A549 (cell line): ENCODE data around the gene UBAC1. TPM values are rescaled to one million over a fixed set of nuclear protein-coding genes. Genes with fewer than 3 reads are reported as not detected.

ENCODE experiments used
- ATAC-seq, 2 experiments: fragments of 200-7000 bp in 1 of 2; fragments of >200 bp in 1 of 2; cut with Nextera tagmentation in 1 of 2; cut with Tn5 transposase in 1 of 2; 3 replicates each; pipeline versions ENCODE4 v1.8.0 to v1.9.1; 2018 to 2020; ENCODE audit warnings: mild to moderate bottlenecking in 1 of 2, moderate library complexity in 1 of 2
- CTCF ChIA-PET: fragments of 300-600 bp; sonication (Branson Sonifier 250); formaldehyde crosslinking; extraction: SDS; loops from one replicate; lab custom pipeline; 2021; ENCODE audit warnings: antibody characterized with exemption, inconsistent platforms; lab: Yijun Ruan, JAX
- POLR2A ChIA-PET: fragments of 350-600 bp; formaldehyde crosslinking; extraction: SDS; loops from one replicate; lab custom pipeline; 2021; ENCODE audit warnings: antibody characterized with exemption, inconsistent platforms; lab: Yijun Ruan, JAX
- DNase-seq, 2 experiments: peaks; one replicate each; pipeline versions ENCODE4 v3.0.0 to v3.0.0-alpha.2; 2011 to 2016; ENCODE audit warnings: low read depth in 1 of 2, low spot score in 1 of 2
- FAIRE-seq: peaks from 2 replicates; lab custom pipeline; 2011; peaks lifted over from hg19 to GRCh38; lab: Jason Lieb, UNC
- H3K27ac ChIP-seq, 2 experiments: fragments of >200 bp; sonication (Bioruptor Twin); formaldehyde crosslinking; 3 replicates each; pipeline ENCODE4 v1.5.1; 2016 to 2017
- H3K4me1 ChIP-seq: fragments of >200 bp; sonication (Bioruptor Twin); formaldehyde crosslinking; 3 replicates; pipeline ENCODE4 v1.6.1; 2016
- H3K4me2 ChIP-seq: fragments of >200 bp; sonication (Bioruptor Twin); formaldehyde crosslinking; 3 replicates; pipeline ENCODE4 v1.6.1; 2016
- H3K4me3 ChIP-seq: fragments of >200 bp; sonication (Bioruptor Twin); formaldehyde crosslinking; 3 replicates; pipeline ENCODE4 v1.5.1; 2016
- H3K9me3 ChIP-seq: fragments of >200 bp; sonication (Bioruptor Twin); formaldehyde crosslinking; 3 replicates; pipeline ENCODE4 v1.6.1; 2016
- BHLHE40 ChIP-seq: IDR thresholded peaks from 2 replicates; pipeline ENCODE4 v1.6.1; 2012; ENCODE audit warnings: low read depth, low read length, inconsistent platforms
- CBX8 ChIP-seq: fragments of 200-600 bp; sonication (generic); IDR thresholded peaks from 2 replicates; pipeline ENCODE4 v1.6.1; 2016
- CEBPB ChIP-seq, 2 experiments: fragments of >200 bp in 1 of 2; sonication (Bioruptor Twin) in 1 of 2; formaldehyde crosslinking in 1 of 2; IDR thresholded peaks; 2 replicates each; pipeline ENCODE4 v1.6.1; 2012 to 2016
- CHD4 ChIP-seq: fragments of 200-600 bp; sonication (generic); IDR thresholded peaks from 2 replicates; pipeline ENCODE4 v1.6.1; 2016; ENCODE audit warnings: antibody characterized with exemption, mild to moderate bottlenecking, borderline replicate concordance
- EHMT2 ChIP-seq: fragments of 200-600 bp; sonication (generic); IDR thresholded peaks from 2 replicates; pipeline ENCODE4 v1.6.1; 2016; ENCODE audit warnings: antibody characterized with exemption, low read depth, mild to moderate bottlenecking, moderate library complexity
- EP300 ChIP-seq, 2 experiments: fragments of >200 bp; sonication (Bioruptor Twin); formaldehyde crosslinking; IDR thresholded peaks; 2 replicates in 1 of 2; 3 replicates in 1 of 2; pipeline ENCODE4 v1.6.1; 2016 to 2017
- ESRRA ChIP-seq: fragments of 150-350 bp; IDR thresholded peaks from 2 replicates; pipeline ENCODE4 v1.6.1; 2014; ENCODE audit warnings: mild to moderate bottlenecking, low read length, borderline replicate concordance
- FOSL2 ChIP-seq, 2 experiments: fragments of 450-650 bp in 1 of 2; fragments of >200 bp in 1 of 2; sonication (Bioruptor Twin) in 1 of 2; formaldehyde crosslinking; IDR thresholded peaks; 2 replicates each; pipeline versions ENCODE4 v1.5.0 to v1.6.1; 2016 to 2020; ENCODE audit warnings: mild to moderate bottlenecking in 1 of 2, moderate library complexity in 1 of 2
- HES2 ChIP-seq: fragments of >200 bp; sonication (Bioruptor Twin); formaldehyde crosslinking; IDR thresholded peaks from 2 replicates; pipeline ENCODE4 v1.6.1; 2016
- HEYL ChIP-seq: fragments of 250-450 bp; sonication (Bioruptor Pico); IDR thresholded peaks from 2 replicates; pipeline ENCODE4 v1.8.0; 2021; ENCODE audit warnings: mild to moderate bottlenecking, moderate library complexity
- HOXA7 ChIP-seq: fragments of 250-450 bp; sonication (Bioruptor Pico); IDR thresholded peaks from 2 replicates; pipeline ENCODE4 v1.5.0; 2020; ENCODE audit warnings: mild to moderate bottlenecking, moderate library complexity
- JUNB ChIP-seq: fragments of >200 bp; sonication (Bioruptor Twin); formaldehyde crosslinking; IDR thresholded peaks from 2 replicates; pipeline ENCODE4 v1.6.1; 2016
- KDM5A ChIP-seq: fragments of 200-600 bp; sonication (generic); IDR thresholded peaks from 2 replicates; pipeline ENCODE4 v1.6.1; 2016; ENCODE audit warnings: antibody characterized with exemption, mild to moderate bottlenecking
- MAX ChIP-seq: IDR thresholded peaks from 2 replicates; pipeline ENCODE4 v1.6.1; 2012
- NFE2L2 ChIP-seq: fragments of 150-350 bp; conservative IDR thresholded peaks from 2 replicates; pipeline ENCODE4 v1.6.1; 2014; ENCODE audit warnings: low read length
- NPAS2 ChIP-seq: fragments of 250-450 bp; sonication (Bioruptor Pico); IDR thresholded peaks from 2 replicates; pipeline ENCODE4 v1.8.0; 2022; ENCODE audit warnings: mild to moderate bottlenecking, moderate library complexity, borderline replicate concordance
- PHF8 ChIP-seq: fragments of 200-600 bp; sonication (generic); IDR thresholded peaks from 2 replicates; pipeline ENCODE4 v1.6.1; 2016; ENCODE audit warnings: low read depth, mild to moderate bottlenecking, antibody characterized with exemption, moderate library complexity, borderline replicate concordance
- POLR2A ChIP-seq: IDR thresholded peaks from 2 replicates; pipeline ENCODE4 v1.6.1; 2012; ENCODE audit warnings: mild to moderate bottlenecking, low read length
- POLR2AphosphoS2 ChIP-seq: conservative IDR thresholded peaks from 2 replicates; pipeline ENCODE4 v1.6.1; 2012; ENCODE audit warnings: low read length, improper control_type of control experiment, inconsistent platforms
- RARB ChIP-seq: fragments of 250-450 bp; sonication (Bioruptor Pico); IDR thresholded peaks from 2 replicates; pipeline ENCODE4 v1.8.0; 2021; ENCODE audit warnings: mild to moderate bottlenecking, moderate library complexity
- RNF2 ChIP-seq: fragments of 200-600 bp; sonication (generic); IDR thresholded peaks from 2 replicates; pipeline ENCODE4 v1.6.1; 2016; ENCODE audit warnings: low read depth, mild to moderate bottlenecking, antibody characterized with exemption, moderate library complexity, borderline replicate concordance
- SREBF2 ChIP-seq: fragments of 450-650 bp; IDR thresholded peaks from 2 replicates; pipeline ENCODE4 v1.6.1; 2014; ENCODE audit warnings: mild to moderate bottlenecking, moderate library complexity
- TP53 ChIP-seq: fragments of 250-450 bp; sonication (Bioruptor Pico); IDR thresholded peaks from 2 replicates; pipeline ENCODE4 v1.5.0; 2021; ENCODE audit warnings: mild to moderate bottlenecking, moderate library complexity
- USF2 ChIP-seq: fragments of 450-650 bp; IDR thresholded peaks from 2 replicates; pipeline ENCODE4 v1.6.1; 2014; ENCODE audit warnings: antibody characterized with exemption
- ZC3H11A ChIP-seq: fragments of 450-650 bp; IDR thresholded peaks from 2 replicates; pipeline ENCODE4 v1.6.1; 2014; ENCODE audit warnings: antibody characterized with exemption, mild to moderate bottlenecking
- ZFP36 ChIP-seq: fragments of 450-650 bp; IDR thresholded peaks from 2 replicates; pipeline ENCODE4 v1.6.1; 2014; ENCODE audit warnings: borderline replicate concordance; ENCODE audit not compliant: partially characterized antibody
- ZNF302 ChIP-seq: fragments of 250-450 bp; sonication (Bioruptor Pico); IDR thresholded peaks from 2 replicates; pipeline ENCODE4 v1.9.0; 2021; ENCODE audit warnings: inconsistent platforms, mild to moderate bottlenecking, moderate library complexity
- ZSCAN20 ChIP-seq: fragments of 250-450 bp; sonication (Bioruptor Pico); IDR thresholded peaks from 2 replicates; pipeline ENCODE4 v1.8.0; 2022; ENCODE audit warnings: mild to moderate bottlenecking, moderate library complexity
- WGBS: methylation state at CpG from one replicate; pipeline ENCODE4 v1.1.6; 2017; ENCODE audit errors: missing lambda C conversion rate; 5-methylcytosine and 5-hydroxymethylcytosine counted together
- polyA plus RNA-seq, 4 experiments: library from polyadenylated mRNA; depleted of rRNA in 3 of 4; stranded (reverse); fragments of >200 nt; fragmentation: RNase III in 1 of 4; extraction: RNeasy Plus Mini Kit Qiagen cat#74134 plus additional on column Dnase treatment in 1 of 4; gene quantifications; 2 replicates in 3 of 4; 3 replicates in 1 of 4; pipeline ENCODE4 v1.2.3, GENCODE V29; 2011 to 2017
- TF ChIP-seq, protein P1 (sequence below): IDR thresholded peaks from 2 replicates; pipeline ENCODE4 v1.6.1; 2012

The UBAC1 gene
- polyA plus RNA-seq, 2 of the 4 experiments (the other 2 are of a cell fraction), result 30.8 to 37.6 TPM

DNA sequence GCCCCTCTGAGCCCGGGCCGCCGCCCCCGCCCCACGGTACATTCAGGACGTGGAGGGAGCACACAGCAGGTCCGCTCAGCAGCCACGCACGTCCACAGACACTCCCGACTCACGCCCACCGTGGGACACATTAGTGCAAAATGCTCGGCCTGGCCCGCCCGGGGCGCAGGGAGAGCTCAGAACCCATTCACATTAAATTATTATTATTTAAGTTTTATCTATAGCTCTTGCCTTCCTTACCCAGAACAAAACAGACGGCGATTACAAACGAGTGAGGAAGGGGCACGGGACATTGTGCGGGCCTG lies 47.5 kb upstream of the UBAC1 start:
- TF ChIP-seq USF2 (no peak), CEBPB (IDR thresholded peaks at IDR 0.05) (no peak), EP300 (IDR thresholded peaks at IDR 0.05) (no peak), RARB (no peak), ZSCAN20 (no peak), ZC3H11A (no peak), RNF2 (no peak), NPAS2 (CRISPR knock-in tag) (no peak), HOXA7 (no peak), FOSL2 (IDR thresholded peaks at IDR 0.05) (no peak), FOSL2 (CRISPR knock-in tag; IDR thresholded peaks at IDR 0.05) (no peak), ZFP36 (no peak), KDM5A (no peak), ZNF302 (CRISPR knock-in tag) (no peak)
- peak overlapping the region; percentile 71 for H3K4me2 ChIP-seq
- CTCF ChIA-PET, result interaction anchor here (0.9 to 2.0 kb wide), 2 partner anchors 40 to 85 kb away, joined by 3 to 7 read pairs; no protein-coding TSS in a partner anchor
- peak overlapping the region; percentile 60 to 81 for H3K27ac ChIP-seq
- peaks cover 62% of the 10 kb centered on the region for H3K4me1 ChIP-seq
- H3K4me3 ChIP-seq, result no peak overlapping the region
- POLR2A ChIA-PET, result no interaction called here
- no peaks in the 10 kb centered on the region for H3K9me3 ChIP-seq
- DNase-seq (no peak), ATAC-seq (peak in 1 of 2 experiments; percentile 7; a peak in 3 of 6 replicates), FAIRE-seq (no peak)
- WGBS, result 55% methylated on average over 16 of the region's 21 CpGs

GRCh38 chr9:136007934-136008692 lies 46.9 kb upstream of the UBAC1 start:
- CTCF ChIA-PET, result interaction anchor here (0.9 to 2.0 kb wide), 3 partner anchors 39 to 86 kb away, joined by 3 to 7 read pairs (median 4); no protein-coding TSS in a partner anchor
- peak; percentile 56 to 63 for ATAC-seq

GRCh38 chr9:136007276-136007933 lies 46.2 kb upstream of the UBAC1 start:
- ChIA-PET CTCF (interaction anchor here (1.4 to 2.0 kb wide), 2 partner anchors 39 to 41 kb away, joined by 4 to 7 read pairs; no protein-coding TSS in a partner anchor), POLR2A (interaction anchor here (0.6 kb wide), 1 partner anchor 72 kb away, joined by 3 read pairs; no protein-coding TSS in a partner anchor)
- Histone ChIP-seq H3K4me3 (no peak overlapping the region), H3K4me1 (peaks cover 58% of the 10 kb centered on the region), H3K4me2 (peak overlapping the region; percentile 71), H3K9me3 (no peaks in the 10 kb centered on the region), H3K27ac (peak overlapping the region; percentile 76 to 81; a peak in 5 of 6 replicates)
- no peak for DNase-seq
- TF ChIP-seq EHMT2, result no peak
- TF ChIP-seq CHD4, result no peak
- TF ChIP-seq MAX, result no peak
- TF ChIP-seq HEYL (CRISPR knock-in tag), result no peak
- TF ChIP-seq POLR2AphosphoS2, result no peak
- TF ChIP-seq ESRRA, result no peak
- no peak for TF ChIP-seq CBX8
- TF ChIP-seq RARB, result no peak
- no peak for TF ChIP-seq TP53 (CRISPR knock-in tag)
- TF ChIP-seq ZC3H11A, result no peak
- no peak for TF ChIP-seq HES2
- no peak for TF ChIP-seq POLR2A
- TF ChIP-seq BHLHE40, result no peak
- TF ChIP-seq, protein P1, sequence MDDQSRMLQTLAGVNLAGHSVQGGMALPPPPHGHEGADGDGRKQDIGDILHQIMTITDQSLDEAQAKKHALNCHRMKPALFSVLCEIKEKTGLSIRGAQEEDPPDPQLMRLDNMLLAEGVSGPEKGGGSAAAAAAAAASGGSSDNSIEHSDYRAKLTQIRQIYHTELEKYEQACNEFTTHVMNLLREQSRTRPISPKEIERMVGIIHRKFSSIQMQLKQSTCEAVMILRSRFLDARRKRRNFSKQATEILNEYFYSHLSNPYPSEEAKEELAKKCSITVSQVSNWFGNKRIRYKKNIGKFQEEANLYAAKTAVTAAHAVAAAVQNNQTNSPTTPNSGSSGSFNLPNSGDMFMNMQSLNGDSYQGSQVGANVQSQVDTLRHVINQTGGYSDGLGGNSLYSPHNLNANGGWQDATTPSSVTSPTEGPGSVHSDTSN, result no peak
- no peak for TF ChIP-seq SREBF2
- no peak for TF ChIP-seq HOXA7
- TF ChIP-seq NFE2L2, result no peak
- TF ChIP-seq PHF8, result no peak
- no peak for ATAC-seq
- no peak for FAIRE-seq
- 87% methylated on average over 36 of the region's 36 CpGs for WGBS

More at GRCh38 chr9:136007934-136008692, 46.9 kb upstream of the UBAC1 start:
- no peaks in the 10 kb centered on the region for H3K9me3 ChIP-seq
- TF ChIP-seq FOSL2 (IDR thresholded peaks at IDR 0.05), result peak; percentile 67; the same call in 1 of the 2 replicates
- peak; percentile 89 for TF ChIP-seq FOSL2 (CRISPR knock-in tag; IDR thresholded peaks at IDR 0.05)
- TF ChIP-seq KDM5A, result no peak
- TF ChIP-seq JUNB, result peak; percentile 73; the same call in 1 of the 2 replicates
- 53% methylated on average over 24 of the region's 24 CpGs for WGBS
- DNase-seq, result peak; percentile 55 to 94
- no peak for FAIRE-seq
- H3K27ac ChIP-seq, result peak overlapping the region; percentile 76 to 81
- peaks cover 65% of the 10 kb centered on the region for H3K4me1 ChIP-seq
- no peak overlapping the region for H3K4me3 ChIP-seq
- H3K4me2 ChIP-seq, result peak overlapping the region; percentile 71
- POLR2A ChIA-PET, result no interaction called here
